ENCODE results near the gene XPNPEP3.

DNA sequence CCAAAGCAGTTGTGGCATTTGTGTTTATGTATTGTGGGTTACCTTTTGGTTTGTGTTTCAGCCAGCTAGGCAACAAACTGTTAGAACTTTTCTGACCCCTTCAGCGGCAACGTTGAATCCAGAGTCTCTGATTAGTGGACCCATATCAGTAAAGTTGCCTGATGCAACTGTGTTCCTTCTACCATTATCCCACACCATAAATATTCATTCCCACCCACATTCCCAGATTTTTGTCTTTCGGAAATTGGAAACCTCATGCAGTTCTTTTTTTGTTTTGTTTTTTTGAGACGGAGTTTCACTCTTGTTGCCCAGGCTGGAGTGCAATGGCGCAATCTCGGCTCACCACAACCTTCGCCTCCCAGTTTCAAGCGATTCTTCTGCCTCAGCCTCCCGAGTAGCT is 63.6 kb downstream of the XPNPEP3 start:
- TF ChIP-seq, protein P1, sequence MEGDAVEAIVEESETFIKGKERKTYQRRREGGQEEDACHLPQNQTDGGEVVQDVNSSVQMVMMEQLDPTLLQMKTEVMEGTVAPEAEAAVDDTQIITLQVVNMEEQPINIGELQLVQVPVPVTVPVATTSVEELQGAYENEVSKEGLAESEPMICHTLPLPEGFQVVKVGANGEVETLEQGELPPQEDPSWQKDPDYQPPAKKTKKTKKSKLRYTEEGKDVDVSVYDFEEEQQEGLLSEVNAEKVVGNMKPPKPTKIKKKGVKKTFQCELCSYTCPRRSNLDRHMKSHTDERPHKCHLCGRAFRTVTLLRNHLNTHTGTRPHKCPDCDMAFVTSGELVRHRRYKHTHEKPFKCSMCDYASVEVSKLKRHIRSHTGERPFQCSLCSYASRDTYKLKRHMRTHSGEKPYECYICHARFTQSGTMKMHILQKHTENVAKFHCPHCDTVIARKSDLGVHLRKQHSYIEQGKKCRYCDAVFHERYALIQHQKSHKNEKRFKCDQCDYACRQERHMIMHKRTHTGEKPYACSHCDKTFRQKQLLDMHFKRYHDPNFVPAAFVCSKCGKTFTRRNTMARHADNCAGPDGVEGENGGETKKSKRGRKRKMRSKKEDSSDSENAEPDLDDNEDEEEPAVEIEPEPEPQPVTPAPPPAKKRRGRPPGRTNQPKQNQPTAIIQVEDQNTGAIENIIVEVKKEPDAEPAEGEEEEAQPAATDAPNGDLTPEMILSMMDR (conservative IDR thresholded peaks at IDR 0.05; ENCODE audit: low read depth, low read length), result no peak
- TF ChIP-seq MXI1 (IDR thresholded peaks at IDR 0.05; ENCODE audit: borderline replicate concordance, low read depth, low read length) (no peak), SMC3 (IDR thresholded peaks at IDR 0.05; ENCODE audit: low read depth, low read length) (no peak), RAD21 (IDR thresholded peaks at IDR 0.05; ENCODE audit: low read length) (no peak), POLR2A (IDR thresholded peaks at IDR 0.05; ENCODE audit: low read depth, low read length) (no peak), MAFK (IDR thresholded peaks at IDR 0.05; ENCODE audit: low read depth, low read length) (no peak)
